SK-N-SH (cell line): ENCODE measurements around the gene ABO. TPM values are rescaled to one million over a fixed set of nuclear protein-coding genes. Genes with fewer than 3 reads are reported as not detected.

Experiments used
- CTCF ChIA-PET: fragments of 300-600, 350-600 bp; formaldehyde crosslinking; extraction: SDS; loops from one replicate; lab custom pipeline; 2021; lab: Yijun Ruan, JAX
- POLR2A ChIA-PET: fragments of 350-600 bp; sonication (Branson Sonifier 250); formaldehyde crosslinking; extraction: SDS; loops from one replicate; lab custom pipeline; 2020; ENCODE audit warnings: antibody characterized with exemption, inconsistent platforms; lab: Yijun Ruan, JAX
- DNase-seq: peaks from one replicate; pipeline ENCODE4 v3.0.0; 2012
- H2AFZ ChIP-seq: fragments of 200-600 bp; sonication (generic); 2 replicates; pipeline ENCODE4 v1.8.1; 2016; ENCODE audit warnings: antibody characterized with exemption, mild to moderate bottlenecking, low read depth
- H3F3A ChIP-seq: fragments of 200-600 bp; sonication (generic); replicated peaks from 2 replicates; pipeline ENCODE3; 2016; ENCODE audit warnings: antibody characterized with exemption, mild to moderate bottlenecking; ENCODE audit not compliant: insufficient read depth
- H3K27ac ChIP-seq, 2 experiments: fragments of 200-500 bp in 1 of 2; fragments of 200-600 bp in 1 of 2; sonication (Bioruptor generic) in 1 of 2; sonication (generic), shearing (Covaris generic) in 1 of 2; 2 replicates each; pipeline versions ENCODE4 v1.5.1 to v1.6.1; 2014 to 2016; ENCODE audit warnings: low read depth in 2 of 2, inconsistent platforms in 1 of 2, low read length in 1 of 2, mild to moderate bottlenecking in 1 of 2, mixed read lengths in 1 of 2
- H3K27me3 ChIP-seq: fragments of 200-600 bp; sonication (generic), shearing (Covaris generic); 2 replicates; pipeline ENCODE4 v1.6.1; 2016; ENCODE audit warnings: mixed run types; ENCODE audit not compliant: insufficient read depth
- H3K36me3 ChIP-seq, 2 experiments: fragments of 200-500 bp in 1 of 2; fragments of 200-600 bp in 1 of 2; sonication (Bioruptor generic) in 1 of 2; sonication (generic) in 1 of 2; replicated peaks in 1 of 2; 2 replicates each; pipeline versions ENCODE3 to v1.5.1; 2014 to 2016; ENCODE audit warnings: low read length in 1 of 2, mild to moderate bottlenecking in 1 of 2; ENCODE audit not compliant: insufficient read depth in 2 of 2, control insufficient read depth in 1 of 2
- H3K4me1 ChIP-seq, 2 experiments: fragments of 200-500 bp in 1 of 2; fragments of 200-600 bp in 1 of 2; sonication (Bioruptor generic) in 1 of 2; sonication (generic), shearing (Covaris generic) in 1 of 2; 2 replicates each; pipeline versions ENCODE4 v1.5.1 to v1.6.1; 2014 to 2016; ENCODE audit warnings: low read depth in 1 of 2, low read length in 1 of 2, mixed run types in 1 of 2; ENCODE audit not compliant: insufficient read depth in 2 of 2, control insufficient read depth in 1 of 2
- H3K4me2 ChIP-seq: fragments of 200-600 bp; sonication (generic), shearing (Covaris generic); 2 replicates; pipeline ENCODE4 v1.6.1; 2017; ENCODE audit warnings: mixed run types
- H3K4me3 ChIP-seq, 2 experiments: fragments of 200-500 bp in 1 of 2; fragments of 200-600 bp in 1 of 2; sonication (Bioruptor generic) in 1 of 2; sonication (generic), shearing (Covaris generic) in 1 of 2; 2 replicates each; pipeline versions ENCODE4 v1.5.1 to v1.8.1; 2014 to 2016; ENCODE audit warnings: low read depth in 2 of 2, inconsistent platforms in 1 of 2, low read length in 1 of 2, mild to moderate bottlenecking in 1 of 2, mixed read lengths in 1 of 2, moderate library complexity in 1 of 2
- H3K79me2 ChIP-seq: fragments of 200-600 bp; sonication (generic); 2 replicates; pipeline ENCODE4 v1.8.1; 2017; ENCODE audit warnings: mild to moderate bottlenecking; ENCODE audit not compliant: insufficient read depth
- H3K9ac ChIP-seq: fragments of 200-600 bp; sonication (generic); 2 replicates; pipeline ENCODE4 v1.6.1; 2017; ENCODE audit warnings: mixed run types
- H3K9me2 ChIP-seq: fragments of 200-600 bp; sonication (generic); 2 replicates; pipeline ENCODE4 v1.6.1; 2017; ENCODE audit warnings: mixed run types
- H3K9me3 ChIP-seq: fragments of 200-600 bp; sonication (generic); 2 replicates; pipeline ENCODE4 v1.6.1; 2017; ENCODE audit warnings: mixed run types, mild to moderate bottlenecking, moderate library complexity
- H4K20me1 ChIP-seq: fragments of 200-600 bp; sonication (generic); 2 replicates; pipeline ENCODE4 v1.6.1; 2017; ENCODE audit warnings: mild to moderate bottlenecking, mixed run types; ENCODE audit not compliant: insufficient read depth
- FOXJ3 ChIP-seq: sonication (generic); formaldehyde crosslinking; IDR thresholded peaks from 2 replicates; pipeline ENCODE4 v1.5.1; 2020; ENCODE audit warnings: mild to moderate bottlenecking, missing genetic modification reagents
- GABPA ChIP-seq: IDR thresholded peaks from 2 replicates; pipeline ENCODE4 v1.4.0; 2012; ENCODE audit warnings: low read depth, mild to moderate bottlenecking
- GATA2 ChIP-seq: sonication (generic); formaldehyde crosslinking; IDR thresholded peaks from 2 replicates; pipeline ENCODE4 v1.5.0; 2020; ENCODE audit warnings: mild to moderate bottlenecking, missing genetic modification reagents
- MXI1 ChIP-seq: IDR thresholded peaks from 2 replicates; pipeline ENCODE4 v1.6.1; 2012; ENCODE audit warnings: mild to moderate bottlenecking, low read depth, low read length, improper control_type of control experiment
- POLR2AphosphoS5 ChIP-seq: IDR thresholded peaks from 2 replicates; pipeline ENCODE4 v1.6.1; 2012; ENCODE audit warnings: low read depth, low read length
- RXRA ChIP-seq: IDR thresholded peaks from 2 replicates; pipeline ENCODE4 v1.4.0; 2012; ENCODE audit warnings: low read depth, mild to moderate bottlenecking, borderline replicate concordance
- TAF1 ChIP-seq: IDR thresholded peaks from 2 replicates; pipeline ENCODE4 v1.6.1; 2012; ENCODE audit warnings: low read depth, mild to moderate bottlenecking, low read length, moderate library complexity, borderline replicate concordance
- TCF12 ChIP-seq: IDR thresholded peaks from 2 replicates; pipeline ENCODE4 v1.4.0; 2012
- TEAD4 ChIP-seq: IDR thresholded peaks from 2 replicates; pipeline ENCODE4 v1.4.0; 2012; ENCODE audit warnings: mild to moderate bottlenecking, borderline replicate concordance; ENCODE audit not compliant: insufficient read depth
- USF2 ChIP-seq: fragments of 150-350 bp; IDR thresholded peaks from 2 replicates; pipeline ENCODE4 v1.6.1; 2017; ENCODE audit warnings: antibody characterized with exemption, low read length, low read depth, borderline replicate concordance
- ZBTB33 ChIP-seq: IDR thresholded peaks from 2 replicates; pipeline ENCODE4 v1.4.0; 2012; ENCODE audit warnings: low read depth, borderline replicate concordance
- WGBS: methylation state at CpG from one replicate; pipeline ENCODE4 v1.1.6; 2017; ENCODE audit warnings: low lambda C conversion rate; 5-methylcytosine and 5-hydroxymethylcytosine counted together
- polyA plus RNA-seq, 3 experiments: library from polyadenylated mRNA; depleted of rRNA; stranded (reverse); fragments of >200 nt; gene quantifications; 2 replicates each; pipeline ENCODE4 v1.2.3, GENCODE V29; 2012

Gene ABO
- polyA plus RNA-seq, 1 of the 3 experiments (the other 2 are of a cell fraction) = not detected

- Histone ChIP-seq H3K9me3 (no peaks in the 10 kb centered on the region), H4K20me1 (no peaks in the 10 kb centered on the region), H3K36me3 (no peaks in the 10 kb centered on the region), H3K4me3 (no peak overlapping the region), H3K79me2 (no peaks in the 10 kb centered on the region), H3K27ac (no peak overlapping the region), H3K9me2 (no peaks in the 10 kb centered on the region), H2AFZ (no peak overlapping the region), H3K27me3 (peaks cover 9% of the 10 kb centered on the region; the same call in 1 of the 2 replicates), H3F3A (no peaks in the 10 kb centered on the region), H3K4me1 (no peaks in the 10 kb centered on the region; a peak in 1 of 4 replicates), H3K4me2 (no peak overlapping the region), H3K9ac (no peak overlapping the region)
- TF ChIP-seq MXI1 = no peak
- no peak for TF ChIP-seq USF2
- TF ChIP-seq TAF1 = no peak
- no peak for TF ChIP-seq POLR2AphosphoS5
- TF ChIP-seq GATA2 (CRISPR knock-in tag) = no peak
- no peak for TF ChIP-seq TCF12
- no peak for TF ChIP-seq ZBTB33
- no peak for TF ChIP-seq RXRA
- no peak for TF ChIP-seq GABPA
- no peak for TF ChIP-seq TEAD4
- CTCF ChIA-PET = no interaction called here
- WGBS = 79% methylated on average over 2 of the region's 5 CpGs
- no peak for DNase-seq
- POLR2A ChIA-PET = no interaction called here
Observed at GRCh38 chr9:133254471-133254870, 20.5 kb downstream of the ABO start.

GRCh38 chr9:133253268-133253667, 21.7 kb downstream of the ABO start:
- Histone ChIP-seq H3K27me3 (peaks cover 21% of the 10 kb centered on the region; the same call in 1 of the 2 replicates), H3K9ac (no peak overlapping the region), H3K9me2 (no peaks in the 10 kb centered on the region), H3K4me3 (no peak overlapping the region), H3F3A (no peaks in the 10 kb centered on the region), H2AFZ (no peak overlapping the region), H3K4me2 (no peak overlapping the region), H3K79me2 (no peaks in the 10 kb centered on the region), H3K27ac (no peak overlapping the region), H4K20me1 (no peaks in the 10 kb centered on the region), H3K4me1 (no peaks in the 10 kb centered on the region; a peak in 1 of 4 replicates), H3K36me3 (no peaks in the 10 kb centered on the region), H3K9me3 (no peaks in the 10 kb centered on the region)
- CTCF ChIA-PET = interaction anchor here (0.7 kb wide), 1 partner anchor 44 kb away, joined by 3 read pairs; no protein-coding TSS in a partner anchor
- WGBS = 12% methylated on average over 1 of the region's 1 CpG
- no peak for TF ChIP-seq FOXJ3 (CRISPR knock-in tag)
- DNase-seq = no peak
- POLR2A ChIA-PET = no interaction called here
